Fibroblast of gingiva (primary cell): ENCODE measurements around the gene MZT2B.
"Not testable (repeated sequence)": the region's sequence is repeated elsewhere in the genome, so short reads cannot be mapped to it uniquely, and the experiment has no call there.

Experiments
- DNase-seq: peaks from one replicate; pipeline ENCODE4 v3.0.0-alpha.2; 2011; ENCODE audit warnings: low read depth

Gene MZT2B

DNA sequence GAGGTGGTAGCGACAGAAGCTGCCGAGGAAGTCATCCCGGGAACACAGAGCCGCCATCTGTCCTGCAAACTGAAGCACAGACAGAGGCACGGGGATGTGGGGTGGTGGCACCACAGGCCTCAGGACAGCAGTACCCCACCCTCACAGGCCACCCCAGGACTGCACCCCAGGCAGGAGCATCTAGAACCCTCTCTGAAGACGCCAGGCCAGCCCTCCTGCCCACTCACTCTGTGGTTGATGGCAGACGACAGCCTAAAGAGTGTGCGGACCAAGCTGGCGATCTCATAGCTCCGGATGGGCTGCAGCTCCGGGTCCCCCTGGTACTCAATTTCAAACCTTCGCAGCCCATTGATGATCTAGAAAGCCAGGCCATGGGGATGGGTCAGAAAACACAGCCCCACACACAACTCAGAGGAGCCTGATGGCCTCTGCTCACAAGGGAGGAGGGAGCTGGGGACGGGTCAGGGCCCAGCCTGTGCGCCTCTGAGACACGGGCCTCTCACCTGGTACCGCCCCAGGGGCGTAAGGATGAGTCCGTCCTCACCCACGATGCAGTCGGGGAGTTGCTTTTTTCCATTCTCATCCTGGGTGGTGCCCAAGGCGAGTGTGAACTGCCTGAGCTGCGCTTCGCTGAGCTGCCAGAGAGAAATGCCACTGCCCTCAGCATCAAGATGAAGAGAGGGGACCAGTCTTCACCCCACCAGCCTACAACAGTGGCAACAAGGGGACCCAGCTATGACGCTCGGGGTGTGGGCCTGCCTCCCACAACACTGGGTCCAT, 29.1 kb upstream of the MZT2B start:
- no peak for DNase-seq

GRCh38 chr2:130153721-130154422, 28.2 kb upstream of the MZT2B start:
- not testable (repeated sequence) for DNase-seq

DNA sequence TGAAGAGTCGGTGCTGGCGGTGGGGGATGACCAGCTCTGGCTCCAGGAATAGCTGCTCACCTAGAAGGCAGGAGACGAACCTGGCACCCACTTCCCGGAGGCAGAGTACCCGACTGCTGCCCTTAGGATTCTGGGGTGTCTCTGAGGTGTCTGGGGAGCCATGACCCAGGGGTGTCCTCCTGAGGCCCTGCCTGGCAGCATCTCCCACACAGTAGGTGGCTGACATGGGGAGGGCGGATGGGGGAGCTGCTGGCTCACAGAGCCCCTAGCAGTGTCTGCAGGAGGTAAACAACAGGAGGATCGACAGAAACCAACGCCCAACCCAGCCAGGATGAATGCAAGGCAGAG, 27.7 kb upstream of the MZT2B start:
- DNase-seq, result not testable (repeated sequence)

DNA sequence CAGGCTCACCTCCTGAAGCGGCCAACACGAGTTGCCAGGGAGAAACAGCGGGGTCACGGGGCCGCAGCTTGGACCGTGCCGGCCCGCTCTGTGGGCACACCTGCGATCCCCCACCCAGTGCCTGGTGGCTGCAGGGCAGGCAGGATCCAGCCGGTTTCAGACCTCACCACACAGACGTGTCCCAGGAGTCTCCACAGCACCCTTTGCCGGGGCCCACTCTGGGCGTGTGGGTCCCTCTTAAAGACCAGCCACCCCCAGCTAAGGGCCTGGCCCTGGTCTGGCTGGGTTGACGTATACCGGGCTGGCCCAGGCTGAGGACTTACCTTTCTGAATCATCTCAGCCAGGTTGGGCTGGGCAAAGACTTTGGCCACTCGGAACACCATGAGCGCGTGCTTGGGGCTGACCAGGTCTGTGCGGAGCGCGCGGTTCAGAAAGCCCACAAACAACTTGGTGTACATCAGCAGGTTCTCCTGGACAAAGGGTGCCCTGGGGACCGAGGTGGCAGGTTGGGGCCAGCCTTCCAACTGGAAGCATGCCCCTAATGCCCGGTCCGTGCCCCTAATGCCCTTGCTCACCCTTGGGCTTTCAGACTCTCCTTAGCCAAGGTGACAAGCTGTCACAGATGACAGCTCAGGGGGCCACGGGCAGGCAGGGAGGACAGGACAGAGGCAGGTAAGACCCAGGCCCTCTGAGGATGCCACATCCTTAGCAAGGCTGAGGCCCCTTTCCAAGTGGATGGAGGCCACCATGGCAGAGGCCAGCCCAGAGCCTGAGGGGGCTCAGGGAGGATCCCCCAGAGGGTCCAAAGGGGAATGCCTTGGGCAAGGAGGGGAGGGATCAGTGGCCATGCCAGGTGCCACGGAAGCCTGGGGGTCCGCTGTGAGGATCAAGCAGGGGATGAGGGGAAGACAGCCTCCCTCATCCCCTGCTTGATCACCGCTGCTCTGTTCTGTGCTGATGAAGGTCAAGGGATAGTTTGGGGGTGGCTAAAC, 27.0 kb upstream of the MZT2B start:
- DNase-seq, result no peak

GRCh38 chr2:130155956-130156623, 26.0 kb upstream of the MZT2B start:
- DNase-seq, result peak; percentile 32

DNA sequence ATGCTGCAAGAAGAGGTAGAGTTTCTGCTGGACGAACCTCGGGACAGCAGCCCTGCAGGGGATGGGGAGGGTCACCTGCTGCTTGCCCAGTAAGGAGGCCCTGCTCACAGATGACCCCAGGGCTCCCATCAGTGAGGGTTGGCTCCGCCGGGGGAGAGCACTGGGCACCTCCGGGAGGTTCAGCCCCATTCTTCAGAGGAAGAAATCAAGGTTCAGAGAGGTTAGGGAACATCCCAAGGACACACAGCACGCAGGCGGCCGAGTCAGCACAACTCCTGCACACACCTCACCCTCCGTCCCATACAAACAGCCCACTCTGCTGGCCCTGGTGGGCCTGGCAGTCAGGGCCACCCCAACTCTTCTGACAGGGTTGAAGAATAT, 25.4 kb upstream of the MZT2B start:
- no peak for DNase-seq

- not testable (repeated sequence) for DNase-seq
These were observed 24.7 kb upstream of the MZT2B start for GRCh38 chr2:130157354-130157753.

GRCh38 chr2:130157825-130158514, 24.1 kb upstream of the MZT2B start:
- DNase-seq, result not testable (repeated sequence)

DNA sequence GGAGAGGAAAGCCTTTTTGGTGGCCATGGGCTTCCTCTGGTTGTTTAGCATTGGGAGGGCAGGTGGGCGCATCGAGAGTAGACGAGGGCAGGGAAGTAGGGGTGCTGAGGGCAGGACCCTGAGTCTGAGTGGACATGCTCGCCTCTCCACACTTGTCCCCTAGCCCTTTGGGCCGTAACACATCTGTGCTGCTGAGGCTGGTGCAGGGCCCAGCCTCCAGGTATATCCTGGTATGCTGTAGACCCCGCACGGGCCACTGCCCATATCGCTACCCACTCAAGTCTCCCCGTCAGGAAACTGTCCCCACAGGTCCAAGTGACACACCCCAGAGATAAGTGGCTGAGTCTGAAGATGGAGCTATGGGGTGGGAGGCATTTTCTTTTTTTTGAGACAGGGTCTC, 23.4 kb upstream of the MZT2B start:
- no peak for DNase-seq

GRCh38 chr2:130159376-130159775, 22.7 kb upstream of the MZT2B start:
- DNase-seq, result not testable (repeated sequence)

- no peak for DNase-seq
These were observed 21.9 kb upstream of the MZT2B start for GRCh38 chr2:130160131-130160530.

DNA sequence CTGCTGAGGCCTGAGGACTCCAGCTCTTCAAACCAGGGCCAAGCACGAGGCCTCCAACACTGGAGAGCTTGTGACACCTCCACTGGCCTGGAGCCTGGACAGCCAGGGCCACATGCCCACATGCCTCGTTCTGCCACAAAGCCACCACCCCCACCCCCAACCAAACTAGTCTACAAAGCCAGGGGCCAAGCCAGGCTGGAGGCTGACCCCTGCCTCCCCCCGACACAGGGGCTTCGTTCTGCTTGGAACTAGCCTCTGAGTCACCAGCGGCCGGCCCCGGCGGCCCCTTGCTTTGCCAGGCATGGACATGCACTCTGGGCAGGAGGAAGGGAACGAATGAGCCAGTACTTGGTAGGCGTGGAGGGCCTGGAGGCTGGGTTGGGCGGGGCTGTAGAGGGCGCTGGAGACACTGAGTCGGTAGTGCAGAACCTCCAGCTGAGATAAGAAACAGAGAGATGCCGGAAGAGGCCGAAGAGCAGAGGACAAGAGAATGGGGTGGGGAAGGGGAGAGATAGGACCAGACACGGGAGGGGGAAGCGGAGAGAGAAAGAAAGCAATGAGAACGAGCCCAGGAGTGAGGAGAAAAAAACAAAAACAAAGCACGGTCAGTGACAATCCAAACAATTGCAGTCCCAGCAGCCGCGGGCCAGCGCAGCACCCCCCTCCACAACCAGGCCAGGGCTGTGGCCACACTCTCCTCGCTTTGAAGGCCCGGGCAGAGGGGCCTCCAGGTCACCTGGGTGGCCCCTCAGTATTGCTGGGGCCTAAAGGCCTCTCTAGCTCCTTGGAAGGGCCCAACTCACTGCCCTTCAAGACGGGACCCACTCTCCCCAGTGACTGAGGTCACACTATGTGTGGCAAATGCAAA, 21.0 kb upstream of the MZT2B start:
- not testable (repeated sequence) for DNase-seq

- DNase-seq, result not testable (repeated sequence)
These were observed 19.6 kb upstream of the MZT2B start for GRCh38 chr2:130162486-130162885.

- no peak for DNase-seq
These were observed 19.1 kb upstream of the MZT2B start for GRCh38 chr2:130162968-130163367.

DNA sequence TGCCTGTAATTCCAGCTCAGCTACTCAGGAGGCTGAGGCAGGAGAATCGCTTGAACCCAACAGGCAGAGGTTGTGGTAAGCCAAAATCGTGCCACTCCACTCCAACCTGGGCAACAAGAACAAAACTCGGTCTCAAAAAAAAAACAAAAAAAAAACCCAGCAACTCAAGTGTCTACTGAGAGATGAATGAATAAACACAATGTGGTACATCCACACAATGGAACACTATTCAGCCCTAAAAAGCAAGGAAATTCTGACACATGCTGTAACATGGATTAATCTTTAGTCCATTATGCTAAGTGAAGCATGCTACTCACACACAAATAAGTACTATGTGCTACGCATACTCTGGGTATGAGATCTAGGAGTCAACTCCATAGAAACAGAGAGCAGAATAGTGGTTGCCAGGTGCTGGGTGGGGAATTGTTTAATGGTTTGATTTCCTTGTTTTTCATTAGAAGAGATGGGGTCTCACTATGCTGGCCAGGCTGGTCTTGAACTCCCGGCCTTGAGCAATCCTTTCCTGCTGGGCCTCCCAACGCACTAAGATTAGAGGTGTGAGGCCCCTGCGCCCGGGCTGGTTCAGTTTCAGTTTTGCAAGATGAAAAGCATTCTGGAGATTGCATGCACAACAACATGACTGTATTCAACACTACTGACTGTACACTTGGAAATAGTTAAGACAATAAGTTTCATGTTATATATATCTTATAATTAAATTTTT, 16.6 kb upstream of the MZT2B start:
- no peak for DNase-seq

DNA sequence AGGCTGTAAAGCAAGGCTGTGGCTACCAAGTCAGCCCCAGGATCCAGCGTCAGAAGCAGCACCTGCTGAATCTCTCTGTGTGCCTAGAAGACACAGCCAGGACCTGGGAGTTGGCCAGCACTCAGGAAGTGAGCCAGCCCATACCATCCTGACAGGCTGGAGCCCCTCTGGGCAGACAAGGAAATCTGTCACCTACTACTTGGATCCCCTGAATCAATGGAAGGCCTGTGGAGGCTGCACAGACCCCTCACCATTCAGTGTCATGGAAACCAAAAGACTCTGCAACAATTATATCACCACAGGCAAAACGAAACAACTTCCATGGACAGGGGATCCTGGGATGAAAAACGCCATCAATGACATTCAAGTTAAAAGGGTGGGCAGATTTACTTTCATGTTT, 15.5 kb upstream of the MZT2B start:
- DNase-seq, result not testable (repeated sequence)

GRCh38 chr2:130169163-130169562, 12.9 kb upstream of the MZT2B start:
- not testable (repeated sequence) for DNase-seq

DNA sequence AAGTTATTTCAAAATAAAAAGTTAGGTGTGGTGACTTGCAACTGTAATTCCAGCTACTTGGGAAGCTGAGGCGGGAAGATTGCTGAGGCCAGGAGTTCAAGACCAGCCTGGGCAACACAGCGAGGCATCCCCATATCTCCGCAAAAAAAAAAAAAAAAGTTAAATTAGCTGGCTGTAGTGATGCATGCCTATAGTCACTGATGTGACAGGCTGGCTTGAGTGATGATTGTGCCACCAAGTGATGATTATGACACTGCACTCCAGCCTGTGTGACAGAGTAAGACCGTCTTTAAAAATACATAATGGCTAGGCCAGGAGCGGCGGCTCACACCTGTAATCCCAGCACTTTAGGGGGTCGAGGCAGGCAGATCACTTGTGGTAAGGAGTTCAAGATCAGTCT, 12.2 kb upstream of the MZT2B start:
- DNase-seq, result no peak

DNA sequence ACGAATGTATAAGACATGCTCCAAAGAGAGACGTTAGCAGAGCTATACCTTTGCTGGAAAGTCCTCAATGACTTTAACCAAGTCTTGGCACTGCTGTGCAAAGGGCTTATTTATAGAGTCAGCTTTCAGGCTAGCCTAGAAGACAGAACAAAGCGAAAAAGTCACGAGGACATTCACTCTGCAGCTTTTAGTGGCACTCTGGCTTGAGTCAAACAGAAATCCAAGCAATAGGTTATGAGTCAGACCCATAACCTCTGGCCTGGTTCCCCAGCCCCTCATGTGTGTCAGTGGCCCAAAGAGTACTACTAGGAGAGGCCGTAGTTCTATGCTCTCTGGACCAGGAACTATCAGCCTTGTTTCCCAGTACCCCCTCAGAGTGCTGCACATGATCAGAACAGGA, 7.2 kb upstream of the MZT2B start:
- DNase-seq, result not testable (repeated sequence)
